Vagina (tissue), 2 donors: ENCODE measurements around the gene RIT2.

Experiments used
- CTCF ChIP-seq, 3 experiments: fragments of 450-650 bp in 2 of 3; fragments of 200-600 bp in 1 of 3; sonication (generic) in 1 of 3; IDR thresholded peaks; one replicate each; pipeline ENCODE4 v1.5.1; 2017 to 2019; ENCODE audit warnings: antibody characterized with exemption in 3 of 3, mild to moderate bottlenecking in 2 of 3, moderate library complexity in 2 of 3
- POLR2A ChIP-seq, 2 donors: fragments of 450-650 bp; IDR thresholded peaks; one replicate each; pipeline ENCODE4 v1.6.1; 2017; ENCODE audit warnings: antibody characterized with exemption in 2 of 2, mild to moderate bottlenecking in 2 of 2, moderate library complexity in 2 of 2
- POLR2AphosphoS5 ChIP-seq, 2 donors: sonication (generic); formaldehyde crosslinking; IDR thresholded peaks; one replicate each; pipeline ENCODE4 v1.9.0; 2017; ENCODE audit warnings: antibody characterized with exemption in 2 of 2, mild to moderate bottlenecking in 2 of 2, low read depth in 1 of 2; ENCODE audit not compliant: insufficient read depth in 1 of 2

GRCh38 chr18:42941021-42941420 is 174.5 kb downstream of the RIT2 start:
- no peak for TF ChIP-seq POLR2AphosphoS5 (IDR thresholded peaks at IDR 0.05; ENCODE audit: insufficient read depth in 1 of 2, low read depth in 1 of 2)
- no peak for TF ChIP-seq CTCF (IDR thresholded peaks at IDR 0.05)
- no peak for TF ChIP-seq POLR2A (IDR thresholded peaks at IDR 0.05)
